Caco-2 (cell line): Measurements from ENCODE around the gene NSD1. TPM values are rescaled to one million over a fixed set of nuclear protein-coding genes. Genes with fewer than 3 reads are reported as not detected.

Source experiments
- BruUV-seq: library from RNA; stranded (reverse); fragments of 400-500 nt; replicated peaks from 2 replicates; lab custom pipeline; 2021; lab: Mats Ljungman, UMichigan
- CTCF ChIA-PET: fragments of 300-600 bp; sonication (Branson Sonifier 250); formaldehyde crosslinking; loops from one replicate; lab custom pipeline; 2022; ENCODE audit warnings: antibody characterized with exemption; lab: Charles Lee
- POLR2A ChIA-PET: fragments of 300-600 bp; sonication (Branson Sonifier 250); formaldehyde crosslinking; loops from one replicate; lab custom pipeline; 2022; ENCODE audit warnings: antibody characterized with exemption; lab: Charles Lee
- DNase-seq, 2 experiments: peaks; one replicate each; pipeline versions ENCODE4 v3.0.0 to v3.0.0-alpha.2; 2020 to 2022
- H3K27me3 ChIP-seq: replicated peaks from 2 replicates; pipeline ENCODE4 v1.6.0; 2011; ENCODE audit warnings: low read length; ENCODE audit not compliant: control insufficient read depth, insufficient read depth
- H3K36me3 ChIP-seq: 2 replicates; pipeline ENCODE4 v1.5.1; 2011; ENCODE audit warnings: low read length; ENCODE audit not compliant: control insufficient read depth, insufficient read depth
- H3K4me1 ChIP-seq: fragments of 250-450 bp; sonication (Bioruptor Pico); 2 replicates; pipeline ENCODE4 v1.5.1; 2020; ENCODE audit warnings: mild to moderate bottlenecking
- H3K4me3 ChIP-seq: 2 replicates; pipeline ENCODE4 v1.5.1; 2011; ENCODE audit warnings: low read depth, mild to moderate bottlenecking, control low read depth, low read length
- H3K9me3 ChIP-seq: fragments of 250-450 bp; sonication (Bioruptor Pico); 2 replicates; pipeline ENCODE4 v1.5.1; 2020; ENCODE audit warnings: mild to moderate bottlenecking, moderate library complexity
- H3K27ac Mint-ChIP-seq: one replicate; pipeline ENCODE4 v1.8.0; 2022; ENCODE audit warnings: mixed read lengths; ENCODE audit not compliant: unreplicated experiment
- H3K27me3 Mint-ChIP-seq: one replicate; pipeline ENCODE4 v1.8.0; 2022; ENCODE audit warnings: mixed read lengths; ENCODE audit not compliant: insufficient read depth, unreplicated experiment
- H3K36me3 Mint-ChIP-seq: one replicate; pipeline ENCODE4 v1.8.0; 2022; ENCODE audit warnings: mild to moderate bottlenecking, mixed read lengths; ENCODE audit not compliant: insufficient read depth, unreplicated experiment
- H3K4me1 Mint-ChIP-seq: one replicate; pipeline ENCODE4 v1.8.0; 2022; ENCODE audit warnings: low read depth, mixed read lengths; ENCODE audit not compliant: unreplicated experiment
- H3K4me3 Mint-ChIP-seq: one replicate; pipeline ENCODE4 v1.8.0; 2022; ENCODE audit warnings: mild to moderate bottlenecking, moderate library complexity, mixed read lengths; ENCODE audit not compliant: unreplicated experiment
- H3K9me3 Mint-ChIP-seq: one replicate; pipeline ENCODE4 v1.8.0; 2022; ENCODE audit warnings: mixed read lengths; ENCODE audit not compliant: unreplicated experiment
- CTCF ChIP-seq, 2 experiments: fragments of 200-600 bp in 1 of 2; IDR thresholded peaks; 1 replicate in 1 of 2; 2 replicates in 1 of 2; pipeline versions ENCODE4 v1.5.1 to v1.8.0; 2011 to 2022; ENCODE audit warnings: antibody characterized with exemption in 1 of 2, control low read depth in 1 of 2, inconsistent platforms in 1 of 2, low read depth in 1 of 2, low read length in 1 of 2, mild to moderate bottlenecking in 1 of 2, moderate library complexity in 1 of 2; ENCODE audit not compliant: insufficient read depth in 1 of 2, severe bottlenecking in 1 of 2, unreplicated experiment in 1 of 2
- intact Hi-C: fragments of 100-400 bp; cut with micrococcal nuclease; formaldehyde crosslinking; loops from one replicate; pipeline ENCODE4 v1.10.0; 2022; ENCODE audit not compliant: unreplicated experiment
- total RNA-seq: library from RNA; stranded (reverse); gene quantifications from 2 replicates; pipeline ENCODE4 v1.2.3, GENCODE V29; 2022

NSD1 gene
- total RNA-seq, 1 experiment from 2014 or later = 67.4 TPM

DNA sequence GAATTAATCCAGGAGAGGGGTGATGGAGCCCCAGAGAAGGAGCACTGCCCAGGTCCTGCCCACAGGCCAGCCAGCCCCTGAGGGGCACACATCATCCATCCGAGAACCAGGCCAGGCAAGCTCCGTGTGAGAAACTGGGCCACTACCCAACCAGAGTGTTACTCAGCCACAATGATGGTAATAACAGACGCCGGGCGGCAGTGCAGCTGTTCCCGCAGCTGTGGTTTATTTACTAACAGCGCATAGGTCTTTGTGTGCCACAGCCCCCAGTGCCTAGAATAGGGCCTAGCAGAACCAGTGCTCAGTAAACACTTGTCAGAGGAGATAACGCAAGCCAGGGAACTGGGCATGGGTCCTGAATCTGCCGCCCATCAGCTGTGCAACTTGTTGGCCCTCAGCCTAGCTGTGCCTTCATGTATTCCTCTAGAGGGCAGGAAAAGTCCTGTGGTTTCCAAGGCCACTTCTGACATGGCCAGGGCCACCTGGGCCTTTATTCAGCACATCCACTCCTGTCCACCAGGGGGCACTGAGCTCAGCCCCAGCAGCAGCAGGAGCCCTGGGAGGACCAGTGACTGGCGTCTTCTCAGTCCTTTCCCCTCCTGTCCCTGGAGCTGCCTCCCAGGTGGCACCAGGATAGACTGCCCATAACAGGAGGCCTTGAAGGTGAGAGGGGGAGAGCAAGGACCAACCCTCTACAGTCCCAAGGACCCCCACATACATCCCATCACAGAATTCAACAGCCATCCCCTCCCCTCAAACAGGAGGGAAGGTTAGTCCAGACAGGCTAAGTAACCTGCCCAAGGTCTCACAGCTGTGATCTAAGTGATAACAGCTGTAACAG, 176.0 kb downstream of the NSD1 start:
- BruUV-seq = TSS peak; percentile 10
- H3K27me3 ChIP-seq = no peaks in the 10 kb centered on the region
- ChIA-PET CTCF (interaction anchor here (0.5 to 3.7 kb wide), 32 partner anchors 8 to 223 kb away, joined by 3 to 33 read pairs (median 4); partner anchors contain the start of genes FGFR4, GRK6, LMAN2 and PDLIM7), POLR2A (interaction anchor here (0.6 to 0.9 kb wide), 2 partner anchors 146 to 223 kb away, joined by 3 read pairs; no protein-coding TSS in a partner anchor)
- H3K4me3 ChIP-seq = no peak overlapping the region
- Mint-ChIP-seq H3K4me3 (peak overlapping the region; percentile 47), H3K4me1 (peaks cover 13% of the 10 kb centered on the region), H3K27me3 (no peaks in the 10 kb centered on the region), H3K36me3 (peaks cover 64% of the 10 kb centered on the region), H3K9me3 (no peaks in the 10 kb centered on the region), H3K27ac (peak overlapping the region; percentile 58)
- H3K4me1 ChIP-seq = peaks cover 14% of the 10 kb centered on the region
- TF ChIP-seq CTCF (IDR thresholded peaks at IDR 0.05; ENCODE audit: insufficient read depth in 1 of 2, low read depth in 1 of 2, low read length in 1 of 2, severe bottlenecking in 1 of 2, unreplicated experiment in 1 of 2) = peak; percentile 86 to 90
- no peaks in the 10 kb centered on the region for H3K9me3 ChIP-seq
- intact Hi-C loops = no loop called here
- peak; percentile 83 to 88 for DNase-seq
- H3K36me3 ChIP-seq = peaks cover 7% of the 10 kb centered on the region

GRCh38 chr5:177310332-177310731, 176.8 kb downstream of the NSD1 start:
- no peaks in the 10 kb centered on the region for H3K9me3 Mint-ChIP-seq
- peaks cover 7% of the 10 kb centered on the region for H3K36me3 ChIP-seq
- POLR2A ChIA-PET = interaction anchor here (0.6 kb wide), 2 partner anchors 20 to 224 kb away, joined by 3 read pairs; no protein-coding TSS in a partner anchor
- peaks cover 11% of the 10 kb centered on the region for H3K4me1 ChIP-seq
- CTCF ChIA-PET = interaction anchor here (0.5 to 3.7 kb wide), 30 partner anchors 8 to 223 kb away, joined by 3 to 33 read pairs (median 4); partner anchors contain the start of genes FGFR4, GRK6, LMAN2 and PDLIM7
- no peak for DNase-seq
- H3K4me3 Mint-ChIP-seq = peak overlapping the region; percentile 82
- peaks cover 13% of the 10 kb centered on the region for H3K4me1 Mint-ChIP-seq
- intact Hi-C loops = no loop called here
- H3K9me3 ChIP-seq = no peaks in the 10 kb centered on the region
- no peak for TF ChIP-seq CTCF (IDR thresholded peaks at IDR 0.05; ENCODE audit: insufficient read depth in 1 of 2, low read depth in 1 of 2, low read length in 1 of 2, severe bottlenecking in 1 of 2, unreplicated experiment in 1 of 2)
- peaks cover 57% of the 10 kb centered on the region for H3K36me3 Mint-ChIP-seq
- H3K27ac Mint-ChIP-seq = peak overlapping the region; percentile 50
- no peaks in the 10 kb centered on the region for H3K27me3 ChIP-seq
- no peaks in the 10 kb centered on the region for H3K27me3 Mint-ChIP-seq
- H3K4me3 ChIP-seq = no peak overlapping the region
- BruUV-seq = no TSS peak

DNA sequence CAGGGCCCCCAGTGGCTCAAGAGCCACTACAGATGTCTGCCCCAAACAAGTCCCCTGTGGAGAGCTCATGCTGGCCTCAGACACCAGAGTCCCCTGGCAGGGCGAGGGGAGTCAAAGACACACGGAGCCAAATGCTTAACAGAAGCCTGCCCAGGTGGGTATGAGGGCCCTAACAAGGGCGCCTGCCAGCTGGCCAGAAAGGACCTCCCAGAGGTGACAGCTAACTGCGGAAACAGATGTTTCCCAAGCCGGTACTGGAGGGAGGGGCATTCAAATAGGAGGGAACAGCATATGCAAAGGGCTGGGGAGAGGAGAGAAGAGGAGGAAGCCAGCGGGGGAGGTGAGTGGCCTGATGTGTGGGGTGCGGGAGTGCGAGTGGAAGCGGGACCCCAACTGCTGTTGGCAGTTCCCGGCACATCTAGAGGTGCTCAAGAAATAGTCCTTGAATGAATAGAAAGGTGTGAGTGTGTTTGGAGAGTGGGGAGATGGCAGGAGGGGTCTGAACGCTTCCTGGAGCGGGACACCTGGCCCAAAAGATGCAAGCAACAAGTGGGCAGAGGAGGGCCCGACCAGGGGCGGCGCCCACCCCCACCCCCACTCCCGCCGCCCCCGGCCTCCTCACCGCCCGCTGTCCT, 177.3 kb downstream of the NSD1 start:
- Histone ChIP-seq H3K4me1 (peaks cover 11% of the 10 kb centered on the region), H3K9me3 (no peaks in the 10 kb centered on the region), H3K36me3 (peaks cover 6% of the 10 kb centered on the region), H3K4me3 (peak overlapping the region; percentile 93), H3K27me3 (no peaks in the 10 kb centered on the region)
- Mint-ChIP-seq H3K27ac (peak overlapping the region; percentile 50), H3K4me3 (peak overlapping the region; percentile 82), H3K36me3 (peaks cover 51% of the 10 kb centered on the region), H3K4me1 (peaks cover 13% of the 10 kb centered on the region), H3K9me3 (no peaks in the 10 kb centered on the region), H3K27me3 (no peaks in the 10 kb centered on the region)
- CTCF ChIA-PET = interaction anchor here (0.5 to 3.7 kb wide), 13 partner anchors 10 to 201 kb away, joined by 3 to 33 read pairs (median 8); no protein-coding TSS in a partner anchor
- TF ChIP-seq CTCF (IDR thresholded peaks at IDR 0.05; ENCODE audit: insufficient read depth in 1 of 2, low read depth in 1 of 2, low read length in 1 of 2, severe bottlenecking in 1 of 2, unreplicated experiment in 1 of 2) = no peak
- POLR2A ChIA-PET = interaction anchor here (0.6 kb wide), 1 partner anchor 21 kb away, joined by 3 read pairs; no protein-coding TSS in a partner anchor
- intact Hi-C loops = no loop called here
- no peak for DNase-seq
- no TSS peak for BruUV-seq
